NOMO-1 treated with DMSO at 0.1 percent for 48 hours (cell line): ENCODE results near the gene NPAS1.
"Not testable (repeated sequence)": the region's sequence is repeated elsewhere in the genome, so short reads cannot be mapped to it uniquely, and the experiment has no call there.

ENCODE experiments used
- DNase-seq: peaks from one replicate; lab custom pipeline; 2025; ENCODE audit not compliant: unreplicated experiment; lab: John Stamatoyannopoulos, UW

The NPAS1 gene

DNA sequence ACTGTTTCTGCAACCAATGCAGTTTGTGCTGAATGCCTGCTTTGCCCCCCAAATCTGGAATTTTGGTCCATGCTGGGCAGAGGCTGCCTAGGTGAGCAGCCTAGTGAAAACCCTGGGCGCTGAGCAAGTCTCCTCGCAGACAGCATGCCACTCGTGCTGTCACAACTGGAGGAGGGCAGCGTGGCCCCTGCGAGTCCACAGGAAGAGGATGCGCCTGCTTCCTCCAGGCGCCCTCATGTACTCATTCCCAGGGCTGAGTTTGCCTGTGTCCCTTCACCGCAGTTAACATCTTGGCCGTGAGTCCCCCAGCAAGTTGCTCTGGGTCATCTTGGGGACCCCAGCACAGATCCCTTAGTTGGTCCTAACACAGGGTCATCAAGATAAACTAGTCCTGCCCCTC lies 55.0 kb downstream of the NPAS1 start:
- DNase-seq = no peak

- DNase-seq = peak; percentile 20
Measured at GRCh38 chr19:47075179-47075810, 55.7 kb downstream of the NPAS1 start.

- no peak for DNase-seq
Measured at GRCh38 chr19:47075941-47076340, 56.3 kb downstream of the NPAS1 start.

DNA sequence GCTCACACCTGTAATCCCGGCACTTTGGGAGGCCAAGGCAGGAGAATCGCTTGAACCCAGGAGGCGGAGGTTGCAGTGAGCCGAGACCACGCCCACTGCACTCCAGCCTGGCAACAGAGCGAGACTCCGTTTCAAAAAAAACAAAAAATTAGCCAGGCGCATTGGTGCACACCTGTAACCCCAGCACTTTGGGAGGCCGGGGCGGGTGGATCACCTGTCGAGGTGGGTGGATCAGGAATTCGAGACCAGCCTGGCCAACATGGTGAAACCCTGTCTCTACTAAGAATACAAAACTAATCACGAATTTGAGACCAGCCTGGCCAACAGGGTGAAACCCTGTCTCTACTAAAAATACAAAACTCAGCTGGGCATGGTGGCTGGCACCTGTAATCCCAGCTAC lies 58.7 kb downstream of the NPAS1 start:
- not testable (repeated sequence) for DNase-seq

DNA sequence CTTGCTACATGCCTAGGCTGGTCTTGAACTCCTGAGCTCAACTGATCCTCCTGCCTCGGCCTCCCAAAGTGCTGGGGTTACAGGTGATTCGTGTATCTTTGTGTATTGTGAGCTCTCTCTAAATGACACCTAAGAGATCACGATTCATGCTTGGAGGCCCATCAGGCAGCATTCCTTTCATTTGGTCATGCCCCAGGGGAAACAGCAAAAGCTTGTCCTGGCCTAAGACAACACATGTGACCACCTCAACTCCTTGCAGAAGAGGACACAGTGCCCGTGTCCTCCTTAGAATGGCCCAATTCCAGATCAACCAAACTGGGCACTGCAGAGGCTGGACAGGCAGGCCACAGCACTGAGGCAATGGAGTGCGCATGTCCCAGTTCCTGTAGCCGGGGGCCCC lies 61.5 kb downstream of the NPAS1 start:
- DNase-seq = no peak

- DNase-seq = no peak
Measured at GRCh38 chr19:47082493-47082892, 62.9 kb downstream of the NPAS1 start.

DNA sequence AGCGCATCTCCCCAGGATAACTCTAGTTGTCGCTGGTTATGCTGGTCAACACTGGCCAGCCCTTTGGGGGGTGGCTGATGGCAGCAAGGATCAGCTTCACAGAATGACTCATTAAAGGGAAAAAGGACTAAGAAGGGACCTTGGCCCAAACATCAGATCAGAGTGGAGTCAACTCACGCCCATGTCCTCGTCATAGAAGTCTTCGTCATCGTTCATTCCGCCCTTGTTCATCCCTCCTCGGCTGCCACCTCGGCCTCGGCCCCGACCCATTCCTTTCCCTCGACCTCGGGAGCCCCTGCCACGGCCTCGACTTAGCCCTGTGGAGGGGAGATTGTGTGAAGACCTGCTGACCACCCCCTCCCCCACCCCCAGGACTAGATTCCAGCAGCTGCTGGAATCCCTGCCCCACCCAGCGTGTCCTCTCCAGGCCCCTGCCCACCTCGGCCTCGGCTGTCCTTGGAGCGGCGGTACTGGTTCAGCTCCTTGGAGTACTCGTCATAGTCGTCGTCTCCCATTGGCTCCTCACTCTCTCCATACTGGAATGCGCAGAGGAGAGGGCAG lies 65.3 kb downstream of the NPAS1 start:
- no peak for DNase-seq

GRCh38 chr19:47086280-47086679 lies 66.6 kb downstream of the NPAS1 start:
- DNase-seq = no peak

DNA sequence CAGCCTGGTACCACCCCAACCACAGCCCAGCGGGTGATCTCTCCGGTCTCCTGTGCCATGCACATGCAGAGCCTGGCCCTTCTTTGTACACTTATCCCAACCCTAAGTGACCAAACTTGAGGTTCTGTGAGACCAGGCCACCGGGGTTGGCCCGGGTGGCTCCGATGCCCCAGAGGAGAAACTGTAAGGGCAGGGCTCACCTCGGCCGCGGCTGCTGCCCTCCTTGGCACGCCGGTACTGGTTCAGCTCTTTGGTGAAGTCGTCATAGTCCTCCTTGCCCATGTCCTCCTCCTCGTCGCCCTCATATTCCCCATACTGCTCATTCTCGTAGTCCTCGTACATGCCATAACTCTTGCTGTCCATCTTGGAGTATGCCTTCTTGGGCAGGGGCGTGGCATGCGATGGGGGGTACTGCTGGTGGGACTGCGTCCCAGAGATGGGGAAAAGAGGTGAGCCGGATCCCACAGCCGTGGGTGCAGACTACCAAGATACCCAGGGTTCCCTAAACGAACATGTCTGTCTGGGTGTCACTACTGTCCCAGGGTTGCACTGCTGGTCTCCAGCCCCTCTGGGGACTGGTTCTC lies 70.2 kb downstream of the NPAS1 start:
- DNase-seq = no peak

GRCh38 chr19:47093254-47093653 lies 73.6 kb downstream of the NPAS1 start:
- no peak for DNase-seq

DNA sequence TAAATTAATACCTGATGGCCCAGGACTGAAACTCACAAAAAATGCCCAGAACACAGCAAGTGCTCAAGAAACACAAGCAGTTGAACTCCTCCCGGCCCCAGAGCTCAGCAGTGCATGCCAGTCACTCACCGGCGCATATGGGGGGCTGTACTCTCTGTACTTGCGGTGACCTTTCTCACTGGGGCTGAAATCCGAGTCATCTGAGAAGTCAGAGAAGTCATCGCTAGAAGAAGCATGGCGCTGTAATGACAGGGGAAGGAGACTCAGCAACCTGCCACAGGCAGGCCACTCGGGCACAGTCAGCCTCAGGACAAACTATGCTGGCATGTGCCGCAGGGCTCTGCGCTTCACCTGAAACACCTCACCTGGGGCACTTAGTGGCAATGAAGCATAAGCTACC lies 74.2 kb downstream of the NPAS1 start:
- DNase-seq = no peak

GRCh38 chr19:47094557-47095475 lies 75.2 kb downstream of the NPAS1 start:
- peak; percentile 14 for DNase-seq
